NCI-H748 (cell line): ENCODE results near the gene SMAD6.
"Not testable (repeated sequence)": the region's sequence is repeated elsewhere in the genome, so short reads cannot be mapped to it uniquely, and the experiment has no call there.

Experiments
- DNase-seq: peaks from one replicate; lab custom pipeline; 2025; ENCODE audit not compliant: unreplicated experiment; lab: John Stamatoyannopoulos, UW

SMAD6 gene

GRCh38 chr15:66819084-66819483, 117.0 kb downstream of the SMAD6 start:
- no peak for DNase-seq

- no peak for DNase-seq
Observed at GRCh38 chr15:66820481-66821176, 118.6 kb downstream of the SMAD6 start.

GRCh38 chr15:66821307-66821706, 119.3 kb downstream of the SMAD6 start:
- no peak for DNase-seq

GRCh38 chr15:66822114-66822513, 120.1 kb downstream of the SMAD6 start:
- DNase-seq: no peak

GRCh38 chr15:66822576-66822975, 120.5 kb downstream of the SMAD6 start:
- DNase-seq: no peak

GRCh38 chr15:66823601-66824000, 121.6 kb downstream of the SMAD6 start:
- DNase-seq: no peak

- DNase-seq: no peak
Observed at GRCh38 chr15:66824424-66824823, 122.4 kb downstream of the SMAD6 start.

- no peak for DNase-seq
Observed at GRCh38 chr15:66825139-66825538, 123.1 kb downstream of the SMAD6 start.

GRCh38 chr15:66825731-66826130, 123.7 kb downstream of the SMAD6 start:
- DNase-seq: no peak

GRCh38 chr15:66826507-66826906, 124.5 kb downstream of the SMAD6 start:
- no peak for DNase-seq

GRCh38 chr15:66827039-66827697, 125.1 kb downstream of the SMAD6 start:
- DNase-seq: no peak

GRCh38 chr15:66827698-66828055, 125.6 kb downstream of the SMAD6 start:
- no peak for DNase-seq

GRCh38 chr15:66828817-66829541, 126.9 kb downstream of the SMAD6 start:
- not testable (repeated sequence) for DNase-seq

- no peak for DNase-seq
Observed at GRCh38 chr15:66829551-66830121, 127.6 kb downstream of the SMAD6 start.

GRCh38 chr15:66830358-66830757, 128.3 kb downstream of the SMAD6 start:
- no peak for DNase-seq

GRCh38 chr15:66830823-66831222, 128.8 kb downstream of the SMAD6 start:
- no peak for DNase-seq

GRCh38 chr15:66831289-66831688, 129.3 kb downstream of the SMAD6 start:
- DNase-seq: no peak

- no peak for DNase-seq
Observed at GRCh38 chr15:66831801-66832390, 129.9 kb downstream of the SMAD6 start.
